AG04450 (cell line): ENCODE results near the gene HOXB2. TPM values are rescaled to one million over a fixed set of nuclear protein-coding genes. Genes with fewer than 3 reads are reported as not detected.

Experiments used
- CTCF ChIA-PET: fragments of 300-600, 350-600 bp; formaldehyde crosslinking; extraction: SDS; loops from one replicate; lab custom pipeline; 2022; ENCODE audit warnings: antibody characterized with exemption, inconsistent platforms; lab: Charles Lee
- POLR2A ChIA-PET: fragments of 350-600 bp; formaldehyde crosslinking; extraction: SDS; loops from one replicate; lab custom pipeline; 2021; ENCODE audit warnings: antibody characterized with exemption, inconsistent platforms; lab: Yijun Ruan, JAX
- DNase-seq: peaks from one replicate; pipeline ENCODE4 v3.0.0-alpha.2; 2011; ENCODE audit warnings: low read depth, low spot score
- H3K27ac ChIP-seq: one replicate; pipeline ENCODE4 v1.5.1; 2012; ENCODE audit warnings: low read depth, low read length, control low read depth
- H3K27me3 ChIP-seq: one replicate; pipeline ENCODE4 v1.6.0; 2012; ENCODE audit warnings: low read length; ENCODE audit not compliant: control insufficient read depth, insufficient read depth
- H3K4me3 ChIP-seq: 2 replicates; pipeline ENCODE4 v1.5.1; 2011; ENCODE audit warnings: mild to moderate bottlenecking, low read depth, low read length, control low read depth
- H3K9me3 ChIP-seq: 2 replicates; pipeline ENCODE4 v1.5.1; 2012; ENCODE audit warnings: low read length; ENCODE audit not compliant: control insufficient read depth, insufficient read depth
- CTCF ChIP-seq: IDR thresholded peaks from 2 replicates; pipeline ENCODE4 v1.5.1; 2011; ENCODE audit warnings: low read depth, low read length, control low read depth, inconsistent platforms
- polyA plus RNA-seq: library from polyadenylated mRNA; depleted of rRNA; stranded (reverse); fragments of >200 nt; gene quantifications from 2 replicates; pipeline ENCODE4 v1.2.3, GENCODE V29; 2011

Gene HOXB2
- polyA plus RNA-seq, 1 experiment, result 16.3 TPM

- ChIA-PET CTCF (interaction anchor here (0.6 to 1.6 kb wide), 7 partner anchors 26 to 279 kb away, joined by 3 to 8 read pairs (median 4); no protein-coding TSS in a partner anchor), POLR2A (interaction anchor here (0.6 to 2.7 kb wide), 7 partner anchors 10 to 113 kb away, joined by 3 to 12 read pairs (median 4); no protein-coding TSS in a partner anchor)
- Histone ChIP-seq H3K27me3 (no peaks in the 10 kb centered on the region), H3K4me3 (peak overlapping the region; percentile 89), H3K9me3 (no peaks in the 10 kb centered on the region; the same call in 1 of the 2 replicates), H3K27ac (peak overlapping the region; percentile 97)
- DNase-seq, result no peak
- no peak for TF ChIP-seq CTCF
Measured at GRCh38 chr17:48586355-48587258, 41.7 kb upstream of the HOXB2 start.

GRCh38 chr17:48584223-48584741 lies 39.4 kb upstream of the HOXB2 start:
- DNase-seq, result no peak
- CTCF ChIA-PET, result interaction anchor here (0.6 to 1.7 kb wide), 4 partner anchors 16 to 249 kb away, joined by 3 to 9 read pairs (median 4); no protein-coding TSS in a partner anchor
- POLR2A ChIA-PET, result interaction anchor here (1.2 kb wide), 1 partner anchor 44 kb away, joined by 4 read pairs; no protein-coding TSS in a partner anchor

GRCh38 chr17:48583708-48584222 lies 38.9 kb upstream of the HOXB2 start:
- H3K4me3 ChIP-seq, result peak overlapping the region; percentile 90
- no peak for DNase-seq
- ChIA-PET CTCF (interaction anchor here (0.6 to 1.7 kb wide), 6 partner anchors 16 to 260 kb away, joined by 3 to 15 read pairs (median 4); no protein-coding TSS in a partner anchor), POLR2A (interaction anchor here (1.1 to 1.5 kb wide), 3 partner anchors 13 to 80 kb away, joined by 3 to 5 read pairs (median 4); no protein-coding TSS in a partner anchor)
- H3K27me3 ChIP-seq, result no peaks in the 10 kb centered on the region
- TF ChIP-seq CTCF, result no peak
- H3K27ac ChIP-seq, result peak overlapping the region; percentile 98
- H3K9me3 ChIP-seq, result no peaks in the 10 kb centered on the region; the same call in 1 of the 2 replicates

More at GRCh38 chr17:48584223-48584741, 39.4 kb upstream of the HOXB2 start:
- no peaks in the 10 kb centered on the region for H3K27me3 ChIP-seq
- H3K4me3 ChIP-seq, result peak overlapping the region; percentile 89
- H3K27ac ChIP-seq, result peak overlapping the region; percentile 97
- no peak for TF ChIP-seq CTCF
- no peaks in the 10 kb centered on the region; the same call in 1 of the 2 replicates for H3K9me3 ChIP-seq

GRCh38 chr17:48582750-48583069 lies 37.8 kb upstream of the HOXB2 start:
- ChIA-PET CTCF (interaction anchor here (0.5 to 1.7 kb wide), 7 partner anchors 31 to 452 kb away, joined by 3 to 15 read pairs (median 4); no protein-coding TSS in a partner anchor), POLR2A (interaction anchor here (0.7 to 1.5 kb wide), 8 partner anchors 10 to 99 kb away, joined by 3 to 6 read pairs (median 4); partner anchors contain the start of gene HOXB5)
- DNase-seq, result no peak
- peak overlapping the region; percentile 98 for H3K27ac ChIP-seq
- H3K27me3 ChIP-seq, result no peaks in the 10 kb centered on the region
- no peak for TF ChIP-seq CTCF
- H3K9me3 ChIP-seq, result no peaks in the 10 kb centered on the region; the same call in 1 of the 2 replicates
- peak overlapping the region; percentile 90 for H3K4me3 ChIP-seq
